ENCODE data around the gene TASP1.

TASP1 gene

GRCh38 chr20:13458860-13459451, 179.8 kb downstream of the TASP1 start:
- H3K4me3 ChIP-seq (replicated peaks in 1 of 2; ENCODE audit: low read depth in 2 of 2, low read length in 2 of 2) = no peak overlapping the region
- TF ChIP-seq CTCF (IDR thresholded peaks at IDR 0.05; ENCODE audit: low read depth, low read length) = peak; percentile 86
- peak; percentile 68 for DNase-seq (ENCODE audit: low read depth in 2 of 2)

- H3K4me3 ChIP-seq (replicated peaks in 1 of 2; ENCODE audit: low read depth in 2 of 2, low read length in 2 of 2) = no peak overlapping the region
- TF ChIP-seq CTCF (IDR thresholded peaks at IDR 0.05; ENCODE audit: low read depth, low read length) = no peak
- no peak for DNase-seq (ENCODE audit: low read depth in 2 of 2)
Observed at GRCh38 chr20:13457487-13457886, 181.2 kb downstream of the TASP1 start.

GRCh38 chr20:13455713-13456112, 183.0 kb downstream of the TASP1 start:
- no peak overlapping the region for H3K4me3 ChIP-seq (replicated peaks in 1 of 2; ENCODE audit: low read depth in 2 of 2, low read length in 2 of 2)
- no peak for TF ChIP-seq CTCF (IDR thresholded peaks at IDR 0.05; ENCODE audit: low read depth, low read length)
- DNase-seq (ENCODE audit: low read depth in 2 of 2) = peak in 1 of 2 donors; percentile 29

GRCh38 chr20:13453367-13453766, 185.4 kb downstream of the TASP1 start:
- no peak for TF ChIP-seq CTCF (IDR thresholded peaks at IDR 0.05; ENCODE audit: low read depth, low read length)
- no peak overlapping the region for H3K4me3 ChIP-seq (replicated peaks in 1 of 2; ENCODE audit: low read depth in 2 of 2, low read length in 2 of 2)
- DNase-seq (ENCODE audit: low read depth in 2 of 2) = no peak

GRCh38 chr20:13452470-13453124, 186.1 kb downstream of the TASP1 start:
- H3K4me3 ChIP-seq (replicated peaks in 1 of 2; ENCODE audit: low read depth in 2 of 2, low read length in 2 of 2) = no peak overlapping the region
- no peak for DNase-seq (ENCODE audit: low read depth in 2 of 2)
- TF ChIP-seq CTCF (IDR thresholded peaks at IDR 0.05; ENCODE audit: low read depth, low read length) = no peak

GRCh38 chr20:13449868-13450434, 188.8 kb downstream of the TASP1 start:
- peak in 1 of 2 donors; percentile 26 for DNase-seq (ENCODE audit: low read depth in 2 of 2)
- no peak overlapping the region for H3K4me3 ChIP-seq (replicated peaks in 1 of 2; ENCODE audit: low read depth in 2 of 2, low read length in 2 of 2)
- TF ChIP-seq CTCF (IDR thresholded peaks at IDR 0.05; ENCODE audit: low read depth, low read length) = no peak

Measured in cardiac fibroblast (primary cell).